Karpas-422 (cell line): Measurements from ENCODE around the gene SMG5. TPM values are rescaled to one million over a fixed set of nuclear protein-coding genes. Genes with fewer than 3 reads are reported as not detected.

Experiments
- DNase-seq: peaks from one replicate; pipeline ENCODE4 v3.0.0-alpha.2; 2015
- H2AFZ ChIP-seq: fragments of 200-600 bp; sonication (generic); 2 replicates; pipeline ENCODE4 v1.6.1; 2014; ENCODE audit warnings: antibody characterized with exemption, low read length, mixed read lengths
- H3K27ac ChIP-seq: fragments of 200-600 bp; sonication (generic); 2 replicates; pipeline ENCODE4 v1.5.1; 2014; ENCODE audit warnings: mild to moderate bottlenecking, low read length, moderate library complexity
- H3K27me3 ChIP-seq: fragments of 200-600 bp; sonication (generic); 2 replicates; pipeline ENCODE4 v1.6.1; 2014; ENCODE audit warnings: low read length, mixed read lengths
- H3K36me3 ChIP-seq: fragments of 200-600 bp; sonication (generic); 2 replicates; pipeline ENCODE4 v1.6.1; 2014; ENCODE audit warnings: low read length, mixed read lengths; ENCODE audit not compliant: insufficient read depth
- H3K4me1 ChIP-seq: fragments of 200-600 bp; sonication (generic); 2 replicates; pipeline ENCODE4 v1.6.1; 2014; ENCODE audit warnings: mild to moderate bottlenecking, low read length, mixed read lengths
- H3K4me2 ChIP-seq: fragments of 200-600 bp; sonication (generic); 2 replicates; pipeline ENCODE4 v1.6.1; 2014; ENCODE audit warnings: low read length, low read depth, mild to moderate bottlenecking; ENCODE audit not compliant: poor library complexity, severe bottlenecking
- H3K4me3 ChIP-seq: fragments of 200-600 bp; sonication (generic); 2 replicates; pipeline ENCODE4 v1.5.1; 2014; ENCODE audit warnings: mild to moderate bottlenecking, antibody characterized with exemption, low read length, mixed read lengths
- H3K79me2 ChIP-seq: fragments of 200-600 bp; sonication (generic); 2 replicates; pipeline ENCODE4 v1.6.1; 2014; ENCODE audit warnings: mild to moderate bottlenecking, low read length, mixed read lengths
- H3K9ac ChIP-seq: fragments of 200-600 bp; sonication (generic); 2 replicates; pipeline ENCODE4 v1.6.0; 2014; ENCODE audit warnings: low read length
- H3K9me2 ChIP-seq: fragments of 200-600 bp; sonication (generic), shearing (Covaris generic); replicated peaks from 2 replicates; pipeline ENCODE4 v1.6.0; 2014; ENCODE audit warnings: mild to moderate bottlenecking, low read length, moderate library complexity; ENCODE audit not compliant: insufficient read depth
- H3K9me3 ChIP-seq: fragments of 300-700, 200-600 bp; sonication (generic); 2 replicates; pipeline ENCODE4 v1.6.1; 2014; ENCODE audit warnings: low read length, mixed read lengths
- H4K20me1 ChIP-seq: fragments of 200-600 bp; sonication (generic); 2 replicates; pipeline ENCODE4 v1.6.1; 2014; ENCODE audit warnings: mild to moderate bottlenecking, antibody characterized with exemption, low read length, low read depth; ENCODE audit not compliant: insufficient read depth
- total RNA-seq: library from RNA; depleted of rRNA; stranded (reverse); fragments of >200 nt; shearing (Covaris generic); gene quantifications from 2 replicates; pipeline ENCODE4 v1.2.3, GENCODE V29; 2014; ENCODE audit warnings: low replicate concordance; rRNA removed

The SMG5 gene
- total RNA-seq, 1 experiment from 2014 or later: 53.7 TPM

DNA sequence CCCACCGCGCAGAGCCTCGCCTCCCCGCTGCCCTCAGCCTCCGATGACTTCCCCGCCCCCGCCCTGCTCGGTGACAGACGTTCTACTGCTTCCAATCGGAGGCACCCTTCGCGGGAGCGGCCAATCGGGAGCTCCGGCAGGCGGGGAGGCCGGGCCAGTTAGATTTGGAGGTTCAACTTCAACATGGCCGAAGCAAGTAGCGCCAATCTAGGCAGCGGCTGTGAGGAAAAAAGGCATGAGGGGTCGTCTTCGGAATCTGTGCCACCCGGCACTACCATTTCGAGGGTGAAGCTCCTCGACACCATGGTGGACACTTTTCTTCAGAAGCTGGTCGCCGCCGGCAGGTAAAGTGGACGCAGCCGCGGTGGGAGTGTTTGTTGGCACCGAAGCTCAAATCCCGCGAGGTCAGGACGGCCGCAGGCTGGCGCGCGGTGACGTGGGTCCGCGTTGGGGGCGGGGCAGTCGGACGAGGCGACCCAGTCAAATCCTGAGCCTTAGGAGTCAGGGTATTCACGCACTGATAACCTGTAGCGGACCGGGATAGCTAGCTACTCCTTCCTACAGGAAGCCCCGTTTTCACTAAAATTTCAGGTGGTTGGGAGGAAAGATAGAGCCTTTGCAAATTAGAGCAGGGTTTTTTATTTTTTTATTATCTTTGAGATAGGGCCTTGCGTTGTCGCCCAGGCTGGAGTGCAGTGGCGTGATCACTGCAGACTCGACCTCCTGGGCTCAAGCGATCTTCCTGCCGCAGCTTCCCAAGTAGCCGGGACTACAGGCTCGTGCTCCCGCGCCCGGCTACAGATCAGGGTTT, 69.6 kb downstream of the SMG5 start, which contains the start of gene PMF1:
TSS of gene PMF1 (plus strand) at position 175 of the 811 bp plus-strand sequence. CDS start at position 184, 9 bp downstream.
- Histone ChIP-seq H3K36me3 (0 out of 2 replicates have a peak, but pooled peaks cover 5% of the 10 kb centered on the region), H3K27me3 (no peaks in the 10 kb centered on the region), H3K9me2 (no peaks in the 10 kb centered on the region), H3K79me2 (peaks cover 25% of the 10 kb centered on the region), H3K9me3 (no peaks in the 10 kb centered on the region), H3K4me2 (peak within 1 kb of the TSS; percentile 98), H3K4me1 (peaks cover 19% of the 10 kb centered on the region), H3K9ac (peak within 1 kb of the TSS; percentile 87), H3K4me3 (peak within 1 kb of the TSS; percentile 92), H3K27ac (peak within 1 kb of the TSS; percentile 77), H2AFZ (peak within 1 kb of the TSS; percentile 64), H4K20me1 (no peaks in the 10 kb centered on the region)
- DNase-seq: peak; percentile 98

GRCh38 chr1:156212130-156212529, 70.5 kb downstream of the SMG5 start:
- peak overlapping the region; percentile 87 for H3K9ac ChIP-seq
- H3K9me2 ChIP-seq: no peaks in the 10 kb centered on the region
- H3K4me2 ChIP-seq: peak overlapping the region; percentile 98
- no peaks in the 10 kb centered on the region for H3K27me3 ChIP-seq
- DNase-seq: no peak
- peaks cover 19% of the 10 kb centered on the region for H3K79me2 ChIP-seq
- H3K4me1 ChIP-seq: peaks cover 19% of the 10 kb centered on the region
- peak overlapping the region; percentile 53 for H3K27ac ChIP-seq
- H3K4me3 ChIP-seq: peak overlapping the region; percentile 92
- no peaks in the 10 kb centered on the region for H3K9me3 ChIP-seq
- 0 out of 2 replicates have a peak, but pooled peaks cover 5% of the 10 kb centered on the region for H3K36me3 ChIP-seq
- H2AFZ ChIP-seq: 0 out of 2 replicates have a peak overlapping the region, but pooled peaks have one; percentile 31
- no peaks in the 10 kb centered on the region for H4K20me1 ChIP-seq

DNA sequence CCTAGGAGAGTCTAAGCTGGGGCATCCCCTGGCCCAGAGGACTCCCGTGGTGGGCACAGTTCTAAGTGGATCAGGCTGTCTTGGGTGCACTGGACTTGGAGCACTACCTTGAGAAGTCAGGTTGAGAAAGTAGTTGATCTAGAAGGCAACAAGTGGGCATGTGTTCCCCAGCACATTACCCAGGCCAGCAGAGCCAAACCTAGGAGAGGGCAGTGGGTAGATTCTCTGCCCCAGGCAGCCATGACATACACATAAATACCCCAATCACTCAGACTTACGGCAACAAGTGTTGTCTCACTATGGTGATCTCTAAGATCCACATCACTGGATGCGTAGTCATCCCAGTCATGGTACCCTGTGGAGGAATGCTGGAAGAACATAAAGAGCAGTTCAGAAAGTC, 71.4 kb downstream of the SMG5 start:
- H3K9ac ChIP-seq: no peak overlapping the region
- no peaks in the 10 kb centered on the region for H3K9me3 ChIP-seq
- H2AFZ ChIP-seq: no peak overlapping the region
- no peaks in the 10 kb centered on the region for H3K27me3 ChIP-seq
- H3K27ac ChIP-seq: no peak overlapping the region
- H3K4me3 ChIP-seq: no peak overlapping the region
- H3K9me2 ChIP-seq: no peaks in the 10 kb centered on the region
- DNase-seq: no peak
- peaks cover 24% of the 10 kb centered on the region for H3K79me2 ChIP-seq
- H4K20me1 ChIP-seq: no peaks in the 10 kb centered on the region
- 0 out of 2 replicates have a peak, but pooled peaks cover 10% of the 10 kb centered on the region for H3K36me3 ChIP-seq
- H3K4me2 ChIP-seq: no peak overlapping the region
- H3K4me1 ChIP-seq: peaks cover 19% of the 10 kb centered on the region

DNA sequence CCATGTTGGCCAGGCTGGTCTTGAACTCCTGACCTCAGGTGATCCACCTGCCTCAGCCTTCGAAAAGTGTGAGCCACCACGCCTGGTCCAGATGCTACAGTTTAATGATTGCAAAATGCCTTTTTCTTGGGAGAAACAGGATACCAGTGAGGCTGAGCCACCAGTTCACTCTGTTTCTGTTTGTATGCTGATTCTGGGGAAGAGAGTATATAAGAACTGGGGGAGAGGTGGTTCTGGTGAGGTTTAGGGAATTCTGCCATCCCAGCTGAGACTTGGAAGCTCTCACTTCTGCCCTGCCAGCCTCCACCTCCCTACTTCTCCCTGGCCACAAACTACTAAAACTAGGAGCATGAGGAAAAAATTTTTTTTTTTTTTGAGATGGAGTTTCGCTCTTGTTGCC, 77.9 kb downstream of the SMG5 start:
- no peak overlapping the region for H3K9ac ChIP-seq
- no peaks in the 10 kb centered on the region for H3K9me3 ChIP-seq
- H3K4me3 ChIP-seq: no peak overlapping the region
- no peak overlapping the region for H2AFZ ChIP-seq
- peaks cover 38% of the 10 kb centered on the region; the same call in 1 of the 2 replicates for H3K36me3 ChIP-seq
- peaks cover 3% of the 10 kb centered on the region; the same call in 1 of the 2 replicates for H3K4me1 ChIP-seq
- H3K79me2 ChIP-seq: peaks cover 59% of the 10 kb centered on the region
- H3K4me2 ChIP-seq: no peak overlapping the region
- H4K20me1 ChIP-seq: no peaks in the 10 kb centered on the region
- H3K27ac ChIP-seq: no peak overlapping the region
- H3K27me3 ChIP-seq: no peaks in the 10 kb centered on the region
- H3K9me2 ChIP-seq: no peaks in the 10 kb centered on the region
- DNase-seq: no peak

- Histone ChIP-seq H3K9me2 (no peaks in the 10 kb centered on the region), H2AFZ (no peak overlapping the region), H3K9ac (no peak overlapping the region), H3K27me3 (no peaks in the 10 kb centered on the region), H3K79me2 (peaks cover 72% of the 10 kb centered on the region), H3K4me1 (peaks cover 3% of the 10 kb centered on the region; the same call in 1 of the 2 replicates), H3K9me3 (no peaks in the 10 kb centered on the region), H3K36me3 (peaks cover 33% of the 10 kb centered on the region; the same call in 1 of the 2 replicates), H3K27ac (no peak overlapping the region), H3K4me3 (no peak overlapping the region), H4K20me1 (no peaks in the 10 kb centered on the region), H3K4me2 (no peak overlapping the region)
- no peak for DNase-seq
Observed at GRCh38 chr1:156203331-156203730, 79.3 kb downstream of the SMG5 start.

GRCh38 chr1:156200044-156200443, 82.6 kb downstream of the SMG5 start:
- Histone ChIP-seq H3K9ac (no peak overlapping the region), H4K20me1 (no peaks in the 10 kb centered on the region), H3K36me3 (peaks cover 31% of the 10 kb centered on the region; the same call in 1 of the 2 replicates), H2AFZ (no peak overlapping the region), H3K4me3 (no peak overlapping the region), H3K27me3 (no peaks in the 10 kb centered on the region), H3K4me1 (peaks cover 19% of the 10 kb centered on the region), H3K9me2 (no peaks in the 10 kb centered on the region), H3K4me2 (no peak overlapping the region), H3K9me3 (no peaks in the 10 kb centered on the region), H3K79me2 (peaks cover 89% of the 10 kb centered on the region), H3K27ac (no peak overlapping the region)
- DNase-seq: no peak

Other genes with a start within 250 kb of the SMG5 start
- gene UBQLN4, start 229.0 kb downstream of the SMG5 start, total RNA-seq: 29.1 and 37.9 TPM in 2 replicates
- gene LAMTOR2, start 228.0 kb downstream of the SMG5 start, total RNA-seq: 106 and 167 TPM in 2 replicates
- not detected in 2 replicates for gene RAB25, start 221.7 kb downstream of the SMG5 start, total RNA-seq
- 2.3 and 2.5 TPM in 2 replicates for gene MEX3A, start 200.4 kb downstream of the SMG5 start, total RNA-seq
- gene LMNA, start 168.1 kb downstream of the SMG5 start, total RNA-seq: 27.5 and 41.6 TPM in 2 replicates
- gene SEMA4A, start 129.2 kb downstream of the SMG5 start, total RNA-seq: 46.7 and 66.7 TPM in 2 replicates
- gene SLC25A44, start 88.7 kb downstream of the SMG5 start, total RNA-seq: 16.8 and 24.0 TPM in 2 replicates
- gene PMF1, start 69.8 kb downstream of the SMG5 start, total RNA-seq: 40.1 and 51.2 TPM in 2 replicates
- gene BGLAP, start 40.6 kb downstream of the SMG5 start, total RNA-seq: 0.18 and 0.48 TPM in 2 replicates
- gene PAQR6, start 34.8 kb downstream of the SMG5 start, total RNA-seq: 7.6 and 10.0 TPM in 2 replicates
- gene TMEM79, start 1.5 kb upstream of the SMG5 start, total RNA-seq: 6.1 and 9.8 TPM in 2 replicates
- gene GLMP, start 12.9 kb upstream of the SMG5 start, total RNA-seq: 17.7 and 39.1 TPM in 2 replicates
- gene VHLL, start 16.5 kb upstream of the SMG5 start, total RNA-seq: not detected in 2 replicates
- gene CCT3, start 55.5 kb upstream of the SMG5 start, total RNA-seq: 325 and 443 TPM in 2 replicates
- gene TSACC, start 55.7 kb upstream of the SMG5 start, total RNA-seq: 4.5 TPM in 1 of 2 replicates, not detected in the other
- gene RHBG, start 86.4 kb upstream of the SMG5 start, total RNA-seq: not detected in 2 replicates
- gene MEF2D, start 217.9 kb upstream of the SMG5 start, total RNA-seq: 22.3 and 24.7 TPM in 2 replicates